Activated CD4-positive, alpha-beta T cell treated with anti-CD3 and anti-CD28 coated beads, Interleukin-2, amount 50 U/mL, for 4 hours (primary cell): ENCODE measurements around the gene RGS21.
"Not testable (repeated sequence)": the region's sequence is repeated elsewhere in the genome, so short reads cannot be mapped to it uniquely, and the experiment has no call there.

ENCODE experiments used
- DNase-seq, 2 experiments: peaks; one replicate each; pipeline ENCODE4 v3.0.0-alpha.2; 2020

RGS21 gene

GRCh38 chr1:192316942-192317450, at the start of gene RGS21:
RGS21 (plus strand) TSS chr1:192316992; CDS start chr1:192343037, 26,045 bp downstream.
- no peak for DNase-seq

- no peak for DNase-seq
Measured at GRCh38 chr1:192268468-192269052, 48.2 kb upstream of the RGS21 start.

GRCh38 chr1:192270398-192270797, 46.4 kb upstream of the RGS21 start:
- DNase-seq = no peak

GRCh38 chr1:192272732-192273131, 44.1 kb upstream of the RGS21 start:
- DNase-seq = no peak

GRCh38 chr1:192274588-192274987, 42.2 kb upstream of the RGS21 start:
- DNase-seq = no peak

GRCh38 chr1:192277635-192278034, 39.2 kb upstream of the RGS21 start:
- no peak for DNase-seq

GRCh38 chr1:192284927-192285326, 31.9 kb upstream of the RGS21 start:
- no peak for DNase-seq

- DNase-seq = no peak
Measured at GRCh38 chr1:192303029-192303428, 13.8 kb upstream of the RGS21 start.

GRCh38 chr1:192308314-192308713, 8.5 kb upstream of the RGS21 start:
- not testable (repeated sequence) for DNase-seq

- DNase-seq = no peak
Measured at GRCh38 chr1:192311281-192311680, 5.5 kb upstream of the RGS21 start.

GRCh38 chr1:192327997-192328396, 11.2 kb downstream of the RGS21 start:
- no peak for DNase-seq

- no peak for DNase-seq
Measured at GRCh38 chr1:192342842-192343241, 26.1 kb downstream of the RGS21 start.

GRCh38 chr1:192343344-192343743, 26.6 kb downstream of the RGS21 start:
- no peak for DNase-seq

- DNase-seq = no peak
Measured at GRCh38 chr1:192349314-192349713, 32.5 kb downstream of the RGS21 start.

- no peak for DNase-seq
Measured at GRCh38 chr1:192350356-192350755, 33.6 kb downstream of the RGS21 start.

GRCh38 chr1:192351550-192351949, 34.8 kb downstream of the RGS21 start:
- DNase-seq = no peak

- DNase-seq = no peak
Measured at GRCh38 chr1:192357924-192358323, 41.1 kb downstream of the RGS21 start.

GRCh38 chr1:192358402-192358801, 41.6 kb downstream of the RGS21 start:
- DNase-seq = no peak

GRCh38 chr1:192358822-192359221, 42.0 kb downstream of the RGS21 start:
- no peak for DNase-seq

- DNase-seq = no peak
Measured at GRCh38 chr1:192363177-192363576, 46.4 kb downstream of the RGS21 start.

- no peak for DNase-seq
Measured at GRCh38 chr1:192367436-192367835, 50.6 kb downstream of the RGS21 start.

GRCh38 chr1:192375306-192375705, 58.5 kb downstream of the RGS21 start:
- no peak for DNase-seq

GRCh38 chr1:192376374-192376773, 59.6 kb downstream of the RGS21 start:
- no peak for DNase-seq

- no peak for DNase-seq
Measured at GRCh38 chr1:192378276-192378675, 61.5 kb downstream of the RGS21 start.

- no peak for DNase-seq
Measured at GRCh38 chr1:192378878-192379277, 62.1 kb downstream of the RGS21 start.
